ENCODE measurements around the gene USP22. TPM values are rescaled to one million over a fixed set of nuclear protein-coding genes. Genes with fewer than 3 reads are reported as not detected.
A peak's percentile ranks its signal among the peaks of the same experiment; 100 is the strongest.

Gene USP22
- total and polyA plus RNA-seq, 2 of the 8 experiments (the other 6 are each of a cell fraction or from before 2014, with no cell fraction given): 221 to 316 TPM

DNA sequence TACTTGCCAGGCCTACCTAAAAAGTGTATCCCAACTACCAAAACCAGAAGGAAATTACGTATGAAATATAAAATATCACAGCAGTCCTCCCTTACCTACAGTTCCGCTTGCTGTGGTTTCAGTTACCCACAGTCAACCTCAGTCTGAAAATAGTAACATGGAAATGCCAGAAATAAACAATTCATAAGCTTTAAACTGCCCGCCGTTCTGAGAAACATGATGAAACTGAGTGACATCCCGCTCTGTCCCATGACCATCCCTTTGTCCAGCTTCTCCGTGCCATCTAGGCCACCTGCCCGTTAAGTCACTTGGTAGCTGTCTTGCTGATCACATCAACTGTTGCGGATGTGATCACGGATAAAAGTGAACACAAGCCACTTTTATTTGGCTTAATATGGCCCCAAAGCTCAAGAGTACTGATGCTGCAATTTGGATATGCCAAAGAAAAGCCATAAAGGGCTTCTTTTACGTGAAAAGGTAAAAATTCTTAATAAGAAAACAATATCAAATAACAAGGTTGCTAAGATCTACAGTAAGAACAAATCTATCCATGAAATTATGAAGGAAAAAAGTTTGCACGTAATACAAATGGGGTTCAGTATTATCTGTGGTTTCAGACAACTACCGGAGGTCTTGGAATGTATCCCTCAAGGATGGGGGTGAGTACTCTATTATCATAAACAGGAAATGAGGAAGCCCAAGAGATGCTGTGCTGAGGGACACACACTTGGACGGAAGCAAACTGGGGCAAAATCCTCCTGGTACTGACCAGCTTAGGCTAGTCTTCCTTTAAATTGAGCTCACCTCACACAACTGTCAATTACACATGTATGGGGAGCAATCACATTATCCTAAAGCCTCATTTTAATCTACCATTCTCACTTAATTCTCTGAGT, 8.2 kb downstream of the USP22 start:
- H3K18ac ChIP-seq (ENCODE audit: extremely low read depth, low read length): no peak overlapping the region
- 87% methylated on average over 13 of the region's 13 CpGs; no CpG with 5 or more reads in 1 of the 2 experiments for WGBS, 2 experiments (ENCODE audit: extremely low coverage in 1 of 2, insufficient coverage in 1 of 2, insufficient read length in 1 of 2, insufficient replicate concordance in 2 of 2, low coverage in 1 of 2, low lambda C conversion rate in 2 of 2, missing lambda C conversion rate in 1 of 2)
- H3K56ac ChIP-seq (replicated peaks; ENCODE audit: insufficient read length, low read depth, low read length): no peak overlapping the region
- TF ChIP-seq YY1 (IDR thresholded peaks at IDR 0.05; ENCODE audit: low read depth, low read length) (no peak), FOSL1 (IDR thresholded peaks at IDR 0.05; ENCODE audit: insufficient read depth, low read depth, low read length) (no peak), JUN (IDR thresholded peaks at IDR 0.05; ENCODE audit: low read depth, low read length) (no peak), TAF7 (optimal IDR thresholded peaks at IDR 0.05; ENCODE audit: borderline replicate concordance, low read depth, low read length) (no peak), CEBPB (IDR thresholded peaks at IDR 0.05; ENCODE audit: low read depth, low read length) (no peak), SIN3A (conservative IDR thresholded peaks at IDR 0.05 in 1 of 2, IDR thresholded peaks at IDR 0.05 in 1 of 2; ENCODE audit: low read depth in 1 of 2, low read length in 2 of 2) (no peak), CHD2 (IDR thresholded peaks at IDR 0.05; ENCODE audit: low read length) (no peak)
- TF ChIP-seq, protein P1, sequence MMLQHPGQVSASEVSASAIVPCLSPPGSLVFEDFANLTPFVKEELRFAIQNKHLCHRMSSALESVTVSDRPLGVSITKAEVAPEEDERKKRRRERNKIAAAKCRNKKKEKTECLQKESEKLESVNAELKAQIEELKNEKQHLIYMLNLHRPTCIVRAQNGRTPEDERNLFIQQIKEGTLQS (IDR thresholded peaks at IDR 0.05; ENCODE audit: insufficient read depth, low read depth, low read length): no peak
- H3K4me3 ChIP-seq (ENCODE audit: extremely low read depth in 1 of 4, insufficient read depth in 2 of 4, low read depth in 3 of 4, low read length in 4 of 4): no peak overlapping the region; a peak in 1 of 8 replicates
- no peak overlapping the region for H4K8ac ChIP-seq (ENCODE audit: extremely low read depth, insufficient read depth, low read length)
- FAIRE-seq (no peak), DNase-seq (ENCODE audit: low read depth in 1 of 2, low spot score in 2 of 2) (no peak)
- H3K4ac ChIP-seq (replicated peaks; ENCODE audit: insufficient read length, low read depth, low read length): no peak overlapping the region
- H2BK120ac ChIP-seq (replicated peaks; ENCODE audit: low read depth, low read length): no peak overlapping the region
- no peaks in the 10 kb centered on the region for H3K9me3 ChIP-seq (ENCODE audit: insufficient read depth in 2 of 2, low read depth in 1 of 2, low read length in 1 of 2)
- H3K36me3 ChIP-seq (ENCODE audit: control insufficient read depth in 2 of 4, insufficient read depth in 4 of 4, low read length in 3 of 4): peaks cover 0 to 24% (median 2%) of the 10 kb centered on the region in 4 experiments; a peak in 3 of 8 replicates
- H3K4me1 ChIP-seq (replicated peaks in 1 of 4; ENCODE audit: control insufficient read depth in 3 of 4, insufficient read depth in 4 of 4, low read length in 3 of 4): peaks cover 3 to 15% (median 10%) of the 10 kb centered on the region in 4 experiments
- peaks cover 2% of the 10 kb centered on the region; the same call in 1 of the 2 replicates for H3K79me1 ChIP-seq (ENCODE audit: low read depth, low read length)
- no peak overlapping the region for H4K5ac ChIP-seq (ENCODE audit: insufficient read length, low read depth, low read length)
- no peak overlapping the region for H3K23ac ChIP-seq (ENCODE audit: insufficient read length)
- no peaks in the 10 kb centered on the region for H3K27me3 ChIP-seq (replicated peaks in 1 of 4; ENCODE audit: control insufficient read depth in 3 of 4, extremely low read depth in 1 of 4, insufficient read depth in 3 of 4, low read length in 3 of 4)
- no peak overlapping the region for H2AK5ac ChIP-seq (ENCODE audit: low read depth, low read length)
- H4K20me1 ChIP-seq (replicated peaks in 1 of 2; ENCODE audit: control insufficient read depth in 1 of 2, insufficient read depth in 2 of 2, low read length in 2 of 2): peaks cover 64 to 70% of the 10 kb centered on the region in 2 experiments
- H2BK5ac ChIP-seq (ENCODE audit: low read depth, low read length): no peak overlapping the region
- H4K91ac ChIP-seq (replicated peaks; ENCODE audit: insufficient read length, low read length): no peak overlapping the region
- no peak overlapping the region for H2BK15ac ChIP-seq (ENCODE audit: low read length)
- peaks cover 98 to 99% of the 10 kb centered on the region in 2 experiments for H3K79me2 ChIP-seq (ENCODE audit: control insufficient read depth in 1 of 2, insufficient read depth in 2 of 2, low read length in 2 of 2)
- H3K27ac ChIP-seq (ENCODE audit: low read depth, low read length): no peak overlapping the region
- H2BK20ac ChIP-seq (ENCODE audit: low read length): no peak overlapping the region
- no peak overlapping the region for H2AFZ ChIP-seq (ENCODE audit: low read length)
- CTCF ChIA-PET (ENCODE audit: partially characterized antibody): interaction anchor here (0.7 to 3.3 kb wide), 4 partner anchors 9 to 85 kb away, joined by 3 to 9 read pairs (median 4); no protein-coding TSS in a partner anchor
- no peak overlapping the region for H3K14ac ChIP-seq (ENCODE audit: insufficient read length)
- H2BK12ac ChIP-seq (ENCODE audit: low read depth, low read length): no peak overlapping the region
- H3K4me2 ChIP-seq (ENCODE audit: insufficient read depth in 1 of 2, low read depth in 2 of 2, low read length in 2 of 2): peak overlapping the region; percentile 41 to 57; a peak in 3 of 4 replicates
- POLR2A ChIA-PET (ENCODE audit: partially characterized antibody): interaction anchor here (0.6 to 2.1 kb wide), 13 partner anchors 9 to 166 kb away, joined by 3 to 17 read pairs (median 3); partner anchors contain the start of gene DHRS7B
- H3K9ac ChIP-seq (replicated peaks in 1 of 4; ENCODE audit: extremely low read depth in 1 of 4, low read depth in 3 of 4, low read length in 3 of 4): no peak overlapping the region; a peak in 1 of 7 replicates
- H3K23me2 ChIP-seq (ENCODE audit: low read depth, low read length): no peaks in the 10 kb centered on the region

Data from H1 (cell line).